Activated effector memory CD4-positive, alpha-beta T cell treated with anti-CD3 and anti-CD28 coated beads, Interleukin-2, amount 50 U/mL, for 16 hours (primary cell): ENCODE data around the gene OCRL.
"Not testable (repeated sequence)": the region's sequence is repeated elsewhere in the genome, so short reads cannot be mapped to it uniquely, and the experiment has no call there.

ENCODE experiments used
- DNase-seq: peaks from one replicate; pipeline ENCODE4 v3.0.0-alpha.2; 2020

Gene OCRL

GRCh38 chrX:129540722-129541184 lies 694 bp downstream of the OCRL start:
- DNase-seq: no peak

DNA sequence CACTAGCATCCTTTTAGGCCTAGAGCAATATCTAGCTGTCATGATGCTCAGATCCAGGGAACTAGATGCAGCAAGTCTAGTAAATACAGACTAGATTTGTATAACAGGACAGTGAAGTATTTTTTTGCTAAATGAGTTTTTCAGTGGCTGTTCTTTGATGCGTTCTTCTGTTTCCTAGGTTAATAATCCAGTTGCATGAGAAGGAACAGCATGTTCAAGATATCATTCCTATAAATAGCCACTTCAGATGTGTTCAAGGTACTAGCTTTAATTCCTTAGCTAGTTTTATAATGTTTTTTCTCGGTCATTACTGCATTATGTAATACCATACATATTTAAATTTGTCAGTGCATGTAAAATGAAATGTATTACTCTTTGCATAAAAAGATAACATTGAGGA lies 4.7 kb downstream of the OCRL start:
- DNase-seq: no peak

DNA sequence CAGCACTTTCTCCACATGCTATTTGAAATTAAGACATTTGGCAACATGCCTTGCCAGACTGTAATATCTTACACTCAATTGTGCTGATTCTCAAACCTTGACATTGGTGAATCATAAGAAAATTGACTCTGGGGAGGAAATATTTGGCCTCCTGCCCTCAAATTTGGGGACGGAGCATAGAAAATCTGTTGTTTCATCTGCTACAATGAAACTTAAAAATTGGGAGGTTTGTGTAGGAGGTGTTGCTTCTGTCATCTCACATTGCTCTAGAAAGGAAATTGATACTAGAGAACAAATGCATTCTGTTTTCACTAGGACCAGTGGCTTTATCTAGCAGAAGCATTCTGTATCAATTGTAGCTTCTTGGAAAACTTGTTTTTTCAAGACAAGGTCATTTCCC lies 5.3 kb downstream of the OCRL start:
- DNase-seq: no peak

DNA sequence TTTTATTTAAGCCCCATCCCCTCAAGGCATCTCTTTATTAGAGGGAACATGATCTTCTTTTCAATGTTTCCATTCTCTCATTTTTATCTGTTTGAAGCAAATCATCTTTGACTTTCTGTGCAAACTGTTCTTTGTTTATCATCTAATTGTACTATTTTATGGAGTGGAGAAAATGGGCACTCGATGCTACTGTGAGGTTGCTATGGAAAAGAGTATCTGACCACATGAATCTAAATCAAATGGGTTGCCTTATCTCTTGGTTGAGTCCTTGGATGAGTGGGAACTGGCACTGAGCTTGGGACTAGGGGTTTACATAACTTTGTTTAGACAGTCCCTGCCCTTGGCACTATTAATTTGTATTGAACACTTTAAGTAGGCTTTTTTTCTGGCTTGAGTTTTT lies 9.1 kb downstream of the OCRL start:
- no peak for DNase-seq

GRCh38 chrX:129553619-129554288 lies 13.7 kb downstream of the OCRL start:
- no peak for DNase-seq

DNA sequence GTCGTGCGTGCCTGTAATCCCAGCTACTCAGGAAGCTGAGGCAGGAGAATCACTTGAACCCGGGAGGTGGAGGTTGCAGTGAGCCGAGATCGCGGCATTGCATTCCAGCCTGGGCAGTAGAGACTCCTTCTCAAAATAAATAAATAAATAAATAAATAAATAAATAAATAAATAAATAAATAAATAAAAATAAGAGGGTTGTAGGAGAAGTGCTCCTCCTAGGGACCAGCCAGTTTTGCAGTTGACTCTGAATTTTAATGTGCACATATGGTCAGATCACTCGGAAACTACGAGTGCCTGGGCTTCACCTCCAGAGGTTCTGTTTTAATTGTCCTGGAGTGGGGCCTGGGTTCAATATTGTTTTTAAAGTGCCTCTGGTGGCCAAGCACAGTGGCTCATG lies 14.8 kb downstream of the OCRL start:
- DNase-seq: not testable (repeated sequence)

- no peak for DNase-seq
Observed at GRCh38 chrX:129556806-129557315, 16.8 kb downstream of the OCRL start.

GRCh38 chrX:129557844-129558480 lies 17.9 kb downstream of the OCRL start:
- no peak for DNase-seq

DNA sequence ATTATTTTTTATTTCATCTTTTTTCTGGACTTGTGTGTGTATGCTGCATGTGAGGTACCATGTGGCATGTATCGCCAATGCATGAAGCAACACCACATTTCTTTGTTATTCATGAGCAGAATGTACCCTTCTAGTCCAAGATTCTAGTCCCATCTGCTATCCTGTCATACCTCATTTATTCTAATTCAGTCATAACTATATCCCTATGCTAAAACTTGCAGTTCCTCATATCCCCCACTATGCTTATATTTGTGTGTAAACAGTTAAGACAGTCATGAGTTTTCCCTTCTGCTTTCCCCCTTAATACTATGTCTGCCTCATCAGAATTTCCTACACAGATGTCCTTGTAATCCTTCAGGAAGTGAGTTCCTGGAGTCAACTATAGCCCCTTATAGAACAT lies 19.7 kb downstream of the OCRL start:
- DNase-seq: no peak

DNA sequence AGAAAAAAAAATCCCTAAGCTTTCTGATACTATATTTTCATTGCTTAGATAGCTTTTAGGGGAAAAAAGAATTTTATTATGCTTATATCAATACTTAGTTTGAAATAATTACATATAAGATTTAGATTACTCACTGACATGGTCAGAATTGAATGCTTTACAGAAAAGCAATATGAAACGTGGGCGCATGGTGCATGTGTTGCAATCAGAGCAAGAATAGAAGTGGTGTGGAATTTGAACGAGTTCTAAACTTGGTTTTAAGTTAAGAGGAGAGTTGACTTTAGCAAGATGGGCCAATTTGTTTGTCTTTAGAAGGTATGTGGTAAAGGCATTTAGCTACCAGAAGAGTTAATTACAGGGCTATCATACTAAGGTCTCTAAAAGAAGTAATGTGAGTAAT lies 21.4 kb downstream of the OCRL start:
- no peak for DNase-seq

GRCh38 chrX:129564345-129564744 lies 24.3 kb downstream of the OCRL start:
- not testable (repeated sequence) for DNase-seq

GRCh38 chrX:129565046-129565650 lies 25.1 kb downstream of the OCRL start:
- DNase-seq: no peak

DNA sequence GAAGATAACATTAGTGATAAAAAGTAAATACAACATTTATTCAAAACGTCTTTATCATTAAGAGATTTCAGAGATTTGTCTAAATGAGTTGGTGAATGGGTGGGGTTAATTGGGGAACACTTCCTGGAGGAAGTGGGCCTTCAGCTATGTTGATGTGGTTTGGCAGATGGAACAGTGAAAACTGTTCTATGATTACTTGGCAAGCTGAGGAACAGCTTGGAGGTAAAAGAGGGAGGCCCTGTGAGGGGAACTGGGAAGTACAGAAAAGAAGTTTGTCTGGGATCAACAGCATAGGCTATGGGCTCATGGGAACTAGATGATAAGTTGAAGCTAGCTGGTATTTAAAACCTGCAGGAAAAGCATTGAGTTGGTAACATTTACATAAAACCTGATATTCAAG lies 26.0 kb downstream of the OCRL start:
- DNase-seq: no peak

GRCh38 chrX:129568349-129568748 lies 28.3 kb downstream of the OCRL start:
- DNase-seq: no peak

- no peak for DNase-seq
Observed at GRCh38 chrX:129572422-129572821, 32.4 kb downstream of the OCRL start.

- not testable (repeated sequence) for DNase-seq
Observed at GRCh38 chrX:129573652-129574051, 33.6 kb downstream of the OCRL start.

DNA sequence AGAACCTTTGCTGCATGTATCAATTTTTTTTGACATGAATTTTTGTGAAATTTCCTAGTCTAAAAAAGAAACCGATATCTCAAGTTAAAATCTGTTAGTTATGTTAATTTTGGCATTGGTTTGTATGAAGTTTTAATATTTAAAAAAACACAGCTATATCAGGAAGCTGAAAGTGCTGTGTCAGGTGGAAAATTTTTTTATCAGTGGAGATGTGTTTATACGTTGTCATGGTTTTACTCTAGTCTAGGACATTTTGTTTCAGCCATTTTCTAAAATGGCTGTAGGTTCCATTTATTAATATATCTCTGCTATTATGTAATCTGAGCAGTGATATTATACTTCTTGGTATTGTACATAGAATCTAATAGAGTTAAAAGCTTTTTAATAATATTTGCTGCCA lies 34.2 kb downstream of the OCRL start:
- DNase-seq: no peak

- DNase-seq: no peak
Observed at GRCh38 chrX:129576539-129576938, 36.5 kb downstream of the OCRL start.

GRCh38 chrX:129577473-129577872 lies 37.4 kb downstream of the OCRL start:
- DNase-seq: no peak

- no peak for DNase-seq
Observed at GRCh38 chrX:129577877-129578276, 37.8 kb downstream of the OCRL start.

GRCh38 chrX:129581904-129582303 lies 41.8 kb downstream of the OCRL start:
- no peak for DNase-seq

DNA sequence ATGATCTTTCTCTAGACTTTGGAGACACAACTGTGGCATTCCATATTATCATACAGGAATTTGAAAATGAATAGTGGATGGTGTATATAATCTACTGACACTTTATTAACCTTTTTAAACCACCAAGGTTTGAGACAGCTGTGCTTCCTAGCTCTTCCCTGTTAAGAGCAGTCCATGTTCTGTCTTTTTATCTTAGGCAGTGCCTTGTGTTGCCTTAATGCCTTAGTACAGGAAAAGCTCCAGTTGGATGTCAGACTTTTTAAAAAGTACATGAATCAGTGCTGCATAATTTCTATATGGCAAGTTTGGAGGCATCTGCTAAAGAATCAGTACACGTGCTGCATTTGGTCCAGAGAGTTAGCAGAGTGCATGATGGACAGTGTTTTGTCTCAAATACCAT lies 45.1 kb downstream of the OCRL start:
- no peak for DNase-seq

GRCh38 chrX:129585691-129586090 lies 45.6 kb downstream of the OCRL start:
- DNase-seq: no peak

DNA sequence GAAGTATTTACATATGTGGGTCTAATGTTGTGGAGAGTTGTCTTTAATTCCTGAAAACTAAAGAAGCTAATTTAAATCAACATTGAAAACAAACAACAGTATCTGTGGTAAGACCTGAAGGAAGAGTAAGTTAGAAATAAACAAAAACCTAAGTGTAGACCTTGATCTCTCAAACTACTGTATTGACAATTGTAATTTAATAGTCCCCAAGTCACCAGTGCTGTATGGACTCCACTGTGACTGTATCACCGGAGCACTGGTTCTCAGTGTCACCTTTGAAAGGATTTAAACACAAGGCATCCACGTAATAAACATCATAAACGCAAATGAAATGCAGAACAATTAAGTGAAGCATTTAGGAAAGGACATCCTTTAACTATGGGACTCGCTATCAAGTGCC lies 46.4 kb downstream of the OCRL start:
- DNase-seq: no peak
